NB4 (cell line): ENCODE results near the gene SF3B1.
"Not testable (repeated sequence)": the region's sequence is repeated elsewhere in the genome, so short reads cannot be mapped to it uniquely, and the experiment has no call there.

Source experiments
- DNase-seq: peaks from one replicate; pipeline ENCODE4 v3.0.0; 2010; ENCODE audit warnings: low read depth
- H3K4me3 ChIP-seq: one replicate; pipeline ENCODE4 v1.5.1; 2011; ENCODE audit warnings: mild to moderate bottlenecking, low read depth, low read length, moderate library complexity
- CTCF ChIP-seq: IDR thresholded peaks from one replicate; pipeline ENCODE4 v1.5.1; 2012; ENCODE audit warnings: low read depth, low read length
- MAX ChIP-seq: IDR thresholded peaks from 2 replicates; pipeline ENCODE4 v1.6.1; 2011; ENCODE audit warnings: low read depth, low read length
- MYC ChIP-seq: IDR thresholded peaks from 2 replicates; pipeline ENCODE4 v1.6.1; 2011; ENCODE audit warnings: low read depth, low read length
- POLR2A ChIP-seq: IDR thresholded peaks from 2 replicates; pipeline ENCODE4 v1.6.1; 2011; ENCODE audit warnings: mild to moderate bottlenecking; ENCODE audit not compliant: insufficient read length; ENCODE audit errors: extremely low read depth

The SF3B1 gene

DNA sequence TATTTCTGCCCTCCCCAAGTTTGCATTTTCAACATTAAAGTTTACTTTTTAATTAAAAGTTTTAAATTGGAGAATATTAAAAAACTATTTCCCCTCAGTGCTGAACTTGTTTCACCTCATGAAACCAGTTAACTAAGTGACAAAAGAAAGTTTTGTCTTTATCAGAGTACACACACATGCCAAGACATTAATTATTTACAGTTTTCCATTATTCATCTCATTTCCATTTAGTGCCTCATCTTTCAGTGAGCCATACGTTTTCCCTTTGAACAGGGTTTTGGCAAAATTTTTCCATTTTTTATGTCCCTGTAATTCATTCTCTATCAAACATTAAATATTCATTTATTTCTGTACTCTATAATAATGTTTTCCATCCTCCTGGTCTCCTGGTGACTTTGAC lies 53.2 kb downstream of the SF3B1 start:
- TF ChIP-seq POLR2A = no peak
- TF ChIP-seq MYC = no peak
- no peak for TF ChIP-seq CTCF
- TF ChIP-seq MAX = no peak
- no peak for DNase-seq
- H3K4me3 ChIP-seq = no peak overlapping the region

GRCh38 chr2:197379918-197380309 lies 54.9 kb downstream of the SF3B1 start:
- H3K4me3 ChIP-seq, DNase-seq: not testable (repeated sequence)

DNA sequence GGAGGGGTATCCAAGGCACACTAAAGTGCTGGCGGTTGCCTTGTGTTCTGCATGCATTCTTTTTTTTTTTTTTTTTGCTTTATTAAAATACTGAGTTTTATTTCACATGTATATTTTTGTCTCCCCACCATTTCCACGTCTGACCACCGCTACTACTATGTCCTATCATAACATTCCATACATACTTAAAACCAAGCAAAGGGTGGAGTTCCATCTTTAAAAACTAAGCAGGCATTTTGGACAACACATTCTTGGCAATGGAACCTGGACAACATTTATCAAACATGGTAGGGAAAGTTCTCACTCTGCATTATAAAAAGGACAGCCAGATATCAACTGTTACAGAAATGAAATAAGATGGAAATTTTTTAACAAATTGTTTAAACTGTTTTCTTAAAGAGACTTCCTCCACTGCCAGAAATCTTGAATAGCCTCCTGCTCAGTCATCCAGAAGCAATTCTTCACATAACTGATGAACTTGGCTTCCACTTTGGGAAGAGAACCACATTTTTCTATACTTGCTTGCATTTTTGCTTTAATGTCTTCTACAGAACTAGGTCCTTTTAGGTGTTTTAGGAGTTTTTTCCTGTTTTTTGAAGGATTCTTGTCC lies 55.4 kb downstream of the SF3B1 start:
- H3K4me3 ChIP-seq, DNase-seq: not testable (repeated sequence)

DNA sequence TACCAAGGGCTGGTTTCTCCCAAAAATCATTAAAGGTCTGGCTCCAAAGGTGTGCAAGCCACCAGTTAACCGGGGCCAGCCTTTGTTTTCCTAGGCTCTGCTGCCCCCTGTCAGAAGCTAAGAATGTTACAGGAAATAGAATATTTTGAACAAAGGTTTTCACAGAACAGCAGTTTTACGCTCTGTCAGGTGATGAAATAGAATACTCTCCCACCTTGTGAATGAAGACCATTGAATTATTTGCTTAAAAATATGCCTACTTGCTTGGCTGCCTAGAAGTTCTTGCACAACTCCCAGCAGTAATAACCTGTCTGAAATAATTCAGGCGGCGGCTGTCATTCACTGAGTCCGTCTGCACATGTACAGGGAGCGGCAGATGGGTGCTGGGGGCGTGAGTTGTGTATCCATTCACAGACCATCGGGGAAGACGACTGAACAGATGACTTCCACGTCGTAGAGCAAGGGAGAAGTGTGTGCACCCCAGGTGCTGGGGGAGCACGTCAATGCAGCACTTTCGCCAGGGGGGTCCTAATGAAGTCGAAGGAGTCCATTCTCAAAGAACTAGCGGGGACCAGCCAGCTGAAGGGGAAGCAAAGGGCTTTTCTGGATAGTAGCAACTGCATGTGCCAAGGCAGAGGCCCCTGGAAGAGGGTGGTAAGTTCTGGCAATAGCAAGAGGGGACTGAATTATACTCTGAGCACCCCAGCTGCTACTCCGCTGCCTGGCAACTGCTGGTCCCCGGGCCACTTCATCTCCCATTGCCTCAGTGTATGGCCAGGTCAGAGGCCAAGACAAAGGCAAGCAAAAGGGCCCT lies 56.1 kb downstream of the SF3B1 start:
- TF ChIP-seq CTCF (peak; percentile 56), POLR2A (no peak)
- peak; percentile 67 for DNase-seq
- H3K4me3 ChIP-seq = no peak overlapping the region

DNA sequence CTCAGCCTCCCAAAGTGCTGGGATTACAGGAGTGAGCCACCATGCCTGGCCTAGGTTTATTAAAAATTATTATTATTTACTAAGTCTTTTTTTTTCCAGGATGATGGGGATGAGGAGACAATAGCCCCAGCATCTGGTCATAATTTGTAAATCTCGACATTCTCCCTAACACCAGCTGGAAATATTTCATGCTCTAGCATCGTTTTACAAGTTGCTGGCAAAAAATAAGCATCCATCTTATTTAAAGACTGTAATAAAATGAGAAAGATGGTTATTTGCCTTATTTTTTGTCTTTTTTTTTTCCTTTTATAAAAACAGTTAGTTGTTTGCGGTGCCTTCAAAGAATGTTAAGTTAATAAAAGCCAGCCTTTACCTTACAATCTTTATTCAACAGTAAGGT lies 56.7 kb downstream of the SF3B1 start:
- DNase-seq = no peak
- TF ChIP-seq POLR2A = no peak
- H3K4me3 ChIP-seq = no peak overlapping the region

GRCh38 chr2:197377670-197378069 lies 57.2 kb downstream of the SF3B1 start:
- DNase-seq = no peak
- no peak for TF ChIP-seq MYC
- no peak for TF ChIP-seq POLR2A
- no peak for TF ChIP-seq MAX
- TF ChIP-seq CTCF = no peak
- no peak overlapping the region for H3K4me3 ChIP-seq

GRCh38 chr2:197372592-197372991 lies 62.2 kb downstream of the SF3B1 start:
- TF ChIP-seq CTCF (no peak), POLR2A (no peak), MYC (no peak), MAX (no peak)
- no peak for DNase-seq

GRCh38 chr2:197370664-197371063 lies 64.2 kb downstream of the SF3B1 start:
- not testable (repeated sequence) for DNase-seq, H3K4me3 ChIP-seq

More at GRCh38 chr2:197372592-197372991, 62.2 kb downstream of the SF3B1 start:
- no peak overlapping the region for H3K4me3 ChIP-seq
